Activated T-helper 1 cell treated with Interleukin-2 at 50 U/mL for 16 hours (primary cell): ENCODE measurements around the gene MBD3L2B.

Experiments used
- DNase-seq: peaks from one replicate; pipeline ENCODE4 v3.0.0-alpha.2; 2020; ENCODE audit warnings: low read depth

The MBD3L2B gene

GRCh38 chr19:7010722-7011593 is 10.3 kb downstream of the MBD3L2B start:
- DNase-seq = no peak

- no peak for DNase-seq
Measured at GRCh38 chr19:7007859-7008258, 13.4 kb downstream of the MBD3L2B start.

GRCh38 chr19:7006135-7006704 is 15.0 kb downstream of the MBD3L2B start:
- DNase-seq = no peak

- DNase-seq = no peak
Measured at GRCh38 chr19:7004313-7004931, 16.8 kb downstream of the MBD3L2B start.

- DNase-seq = no peak
Measured at GRCh38 chr19:7000816-7001215, 20.4 kb downstream of the MBD3L2B start.

- no peak for DNase-seq
Measured at GRCh38 chr19:7000333-7000732, 20.9 kb downstream of the MBD3L2B start.

- no peak for DNase-seq
Measured at GRCh38 chr19:6999933-7000332, 21.3 kb downstream of the MBD3L2B start.

- no peak for DNase-seq
Measured at GRCh38 chr19:6997679-6998445, 23.4 kb downstream of the MBD3L2B start.

GRCh38 chr19:6996810-6997209 is 24.4 kb downstream of the MBD3L2B start:
- no peak for DNase-seq

GRCh38 chr19:6995054-6995453 is 26.2 kb downstream of the MBD3L2B start:
- DNase-seq = no peak

GRCh38 chr19:6988257-6988656 is 33.0 kb downstream of the MBD3L2B start:
- no peak for DNase-seq

- no peak for DNase-seq
Measured at GRCh38 chr19:6987850-6988249, 33.4 kb downstream of the MBD3L2B start.

- DNase-seq = no peak
Measured at GRCh38 chr19:6983448-6983847, 37.8 kb downstream of the MBD3L2B start.

GRCh38 chr19:6979399-6979798 is 41.8 kb downstream of the MBD3L2B start:
- DNase-seq = no peak

- DNase-seq = no peak
Measured at GRCh38 chr19:6976197-6976596, 45.0 kb downstream of the MBD3L2B start.

- DNase-seq = no peak
Measured at GRCh38 chr19:6971366-6971765, 49.9 kb downstream of the MBD3L2B start.

GRCh38 chr19:6970443-6970842 is 50.8 kb downstream of the MBD3L2B start:
- no peak for DNase-seq

GRCh38 chr19:6970021-6970420 is 51.2 kb downstream of the MBD3L2B start:
- DNase-seq = no peak

GRCh38 chr19:6969490-6969889 is 51.7 kb downstream of the MBD3L2B start:
- DNase-seq = no peak
